AG08396 (cell line): ENCODE data around the gene EFHC1.

ENCODE experiments used
- DNase-seq: peaks from one replicate; pipeline ENCODE4 v3.0.0; 2012; ENCODE audit warnings: low spot score, mixed read lengths

The EFHC1 gene

DNA sequence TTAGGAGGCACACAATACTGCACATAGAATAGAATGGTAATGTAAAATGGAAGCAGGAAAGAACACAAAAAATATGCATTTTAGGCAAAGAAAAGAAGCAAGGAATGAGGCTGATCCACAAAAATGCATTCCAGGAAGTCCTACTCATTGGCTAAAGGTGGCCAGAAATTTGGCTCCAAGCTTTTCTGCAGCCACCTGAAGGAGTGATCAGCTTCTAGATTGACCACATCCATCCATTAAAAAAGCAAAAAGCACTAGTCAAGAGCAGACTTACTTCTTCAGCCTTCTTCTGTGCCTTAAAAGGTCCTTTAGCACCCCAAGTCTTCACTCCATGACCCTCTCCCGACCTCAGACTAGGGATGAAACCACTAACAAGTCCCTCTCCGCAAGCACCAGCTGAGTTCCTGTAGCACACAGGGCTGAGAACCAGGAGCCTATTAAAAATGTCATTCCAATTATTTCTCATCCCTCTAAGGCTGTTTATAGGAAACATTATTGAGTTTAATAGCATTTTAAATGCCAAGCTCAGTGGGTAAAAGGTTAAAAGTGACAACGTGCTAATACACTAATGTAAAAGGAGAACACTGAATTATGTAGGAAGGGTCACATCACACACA lies 120.3 kb downstream of the EFHC1 start:
- no peak for DNase-seq

DNA sequence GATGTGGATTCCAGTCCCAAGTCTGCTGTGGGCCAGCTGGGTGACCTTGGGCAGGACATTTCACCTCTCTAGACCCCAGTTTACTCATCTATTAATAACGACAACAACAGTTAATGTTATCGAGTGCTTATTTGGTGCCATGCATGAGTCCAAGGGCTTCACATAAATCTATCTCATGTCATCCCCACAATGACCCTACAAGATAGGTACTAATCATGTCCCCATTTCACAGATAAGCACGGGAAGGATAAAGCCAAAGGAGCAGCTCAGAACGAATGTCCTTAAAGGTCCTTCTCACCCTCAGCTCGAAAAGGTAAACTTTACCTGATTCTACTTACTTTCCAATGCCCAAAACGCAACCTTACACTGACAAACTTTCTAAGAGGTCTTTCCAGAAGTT lies 121.0 kb downstream of the EFHC1 start:
- DNase-seq, result no peak

DNA sequence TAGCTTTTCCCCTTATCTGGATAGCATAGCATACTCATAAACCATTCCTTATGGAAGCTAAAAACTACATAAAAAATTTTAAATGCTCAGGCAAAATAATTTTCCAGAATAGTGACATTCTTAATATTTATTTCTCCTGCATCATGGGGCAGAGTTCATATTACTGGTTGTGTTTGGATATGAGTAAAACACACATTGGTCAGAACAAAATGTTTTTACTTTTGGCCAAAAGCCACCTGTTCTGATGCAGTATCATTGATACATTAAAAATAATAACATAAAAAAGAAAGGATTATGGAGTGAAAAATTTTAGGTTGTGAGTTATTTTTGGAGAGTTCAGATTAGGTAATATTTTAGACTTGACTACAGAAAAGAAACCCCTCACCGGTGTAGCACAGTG lies 123.1 kb downstream of the EFHC1 start:
- no peak for DNase-seq

DNA sequence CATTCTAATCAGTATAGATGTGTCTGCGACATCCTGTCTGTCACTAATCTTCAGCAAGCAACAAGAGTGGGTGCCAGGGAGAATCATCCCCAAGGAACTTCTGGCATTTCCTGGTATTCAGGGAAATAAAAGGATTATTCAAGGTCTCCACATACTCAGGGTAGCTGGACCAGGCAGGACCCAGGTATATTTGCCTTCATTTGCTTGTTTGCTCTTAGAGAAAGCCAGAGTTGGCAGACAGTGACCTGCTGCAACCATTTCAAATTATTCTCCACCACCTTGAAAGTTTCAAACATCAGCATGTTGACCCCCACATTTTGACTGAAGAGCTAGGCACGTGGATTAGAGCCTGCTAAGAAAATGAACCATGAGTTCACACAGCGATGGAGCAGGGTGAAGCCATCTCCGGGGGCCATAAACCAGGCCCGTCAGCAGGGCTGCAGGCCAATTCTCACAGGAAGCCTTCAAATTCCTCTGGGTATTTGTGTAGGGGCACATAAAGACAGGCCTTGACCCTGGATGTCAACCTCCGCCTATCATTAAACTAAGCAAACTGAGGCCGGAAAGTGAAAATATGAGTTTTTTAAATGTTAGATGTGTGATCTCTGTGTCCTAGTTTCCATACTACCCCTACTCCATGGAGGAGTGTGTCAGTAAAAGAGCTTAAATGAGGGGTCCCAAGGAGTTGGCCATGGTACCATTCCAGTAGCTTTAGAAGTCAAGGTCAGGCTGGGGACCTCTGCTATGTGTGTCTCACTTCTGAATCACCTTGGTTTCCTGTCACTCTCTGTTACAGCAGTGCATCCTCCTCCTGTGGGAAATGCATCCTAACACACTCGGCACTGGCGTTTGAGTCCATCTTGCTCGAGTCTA lies 123.8 kb downstream of the EFHC1 start:
- no peak for DNase-seq

DNA sequence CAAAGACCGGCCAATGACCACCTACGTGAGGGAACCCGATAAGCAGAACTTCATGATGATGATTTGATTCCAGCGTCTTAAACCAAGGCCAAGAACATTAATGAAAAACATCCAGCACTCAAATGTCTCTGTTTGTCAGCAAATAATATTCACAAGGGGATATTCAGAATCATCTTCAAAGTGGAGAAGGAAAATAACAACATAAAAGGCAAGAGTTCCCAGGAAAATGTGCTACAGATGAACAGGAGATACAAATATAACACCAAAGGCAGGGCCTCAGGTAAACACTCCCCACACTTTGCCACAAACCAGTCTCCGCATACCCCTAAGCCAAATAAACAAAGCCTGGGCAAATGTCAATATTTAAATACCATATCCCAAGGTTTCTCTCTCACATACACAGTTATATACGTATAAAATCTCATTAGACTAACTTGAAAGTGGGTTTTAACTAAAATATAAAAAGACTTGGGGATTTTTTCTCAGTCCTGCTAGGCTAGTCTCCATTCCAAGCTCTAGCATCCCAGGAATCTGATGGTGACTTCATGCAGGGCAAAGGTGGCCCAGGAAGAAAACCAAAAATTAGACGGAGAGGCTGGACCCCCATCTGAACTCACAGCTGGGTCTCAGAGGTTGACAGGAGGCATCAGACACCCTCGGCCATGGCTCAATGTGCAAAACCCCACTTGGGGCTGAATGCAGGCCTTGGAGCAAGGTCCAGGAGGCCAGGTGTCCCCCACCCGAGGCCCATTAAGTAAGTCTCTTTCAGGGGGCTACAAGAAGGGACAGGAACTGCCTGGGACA lies 124.7 kb downstream of the EFHC1 start:
- DNase-seq, result no peak

DNA sequence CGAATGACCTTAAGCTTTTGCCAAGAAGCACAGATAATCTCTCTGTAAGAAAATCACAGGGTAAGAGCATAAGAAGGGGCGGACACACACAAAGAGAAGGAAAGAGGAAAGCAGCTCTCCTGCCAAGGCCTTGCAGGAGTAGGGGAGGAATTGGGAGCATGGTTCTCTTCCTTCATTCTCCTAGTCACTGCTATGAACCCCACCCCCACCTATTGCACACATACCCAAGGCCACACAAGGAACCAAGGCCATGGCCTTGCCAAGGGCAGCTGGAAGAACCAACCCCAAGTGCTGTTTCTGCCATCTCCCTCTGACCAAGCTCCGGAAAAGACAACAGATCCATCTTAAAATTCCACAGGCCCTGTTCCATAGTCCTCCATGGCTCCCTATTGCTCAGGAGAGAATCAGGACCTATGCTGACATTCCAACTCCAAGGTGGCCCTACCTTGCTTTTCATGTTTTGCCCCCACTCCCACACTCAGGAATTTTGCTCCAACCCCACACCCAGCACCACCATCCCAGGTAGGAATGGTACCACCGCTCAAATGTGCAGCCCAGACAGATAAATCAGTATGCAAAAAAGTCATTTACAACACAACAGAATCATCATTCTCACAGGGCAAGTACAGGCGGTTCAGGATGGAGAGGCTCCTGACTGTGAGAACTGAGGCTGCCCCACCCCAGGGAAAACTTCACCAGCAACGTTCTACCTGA lies 125.4 kb downstream of the EFHC1 start:
- no peak for DNase-seq

DNA sequence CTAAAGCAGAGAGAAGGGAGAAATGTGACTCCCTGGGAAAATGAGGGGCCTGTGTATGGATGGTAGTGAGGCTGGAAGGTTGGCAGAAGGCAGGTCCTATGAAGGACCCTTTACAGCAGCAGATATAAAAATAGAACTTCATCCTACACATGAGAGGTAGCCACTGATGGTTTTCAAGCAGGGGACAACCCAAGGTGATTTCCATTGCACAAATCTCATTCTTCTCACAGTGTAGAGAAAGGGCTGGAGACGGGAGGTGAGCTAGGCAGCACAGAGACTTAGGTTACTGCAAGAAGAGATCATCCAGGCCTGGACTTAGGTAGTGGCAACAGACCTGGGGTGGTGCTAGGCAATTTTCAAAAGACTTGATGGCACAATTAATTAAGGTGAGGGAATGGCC lies 126.0 kb downstream of the EFHC1 start:
- DNase-seq, result no peak

DNA sequence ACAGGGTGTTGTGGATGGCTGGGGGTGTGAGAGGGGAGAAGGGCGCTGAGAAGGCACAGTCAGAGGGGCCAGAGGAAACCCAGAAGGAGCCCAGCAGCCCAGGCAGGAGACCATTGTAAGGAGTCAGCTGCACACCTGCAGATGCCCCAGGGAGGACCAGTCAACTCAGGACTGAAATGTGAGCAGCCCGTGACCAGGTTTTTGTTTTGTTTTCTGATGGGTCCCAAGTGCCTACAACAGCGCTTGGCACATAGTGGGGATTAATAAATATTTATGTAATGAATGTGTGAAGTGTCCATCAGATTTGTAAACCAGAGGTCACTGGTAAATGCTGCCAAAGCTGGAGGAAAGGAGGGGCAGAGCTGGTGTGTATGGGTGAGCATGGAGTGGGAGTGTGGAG lies 126.5 kb downstream of the EFHC1 start:
- no peak for DNase-seq

DNA sequence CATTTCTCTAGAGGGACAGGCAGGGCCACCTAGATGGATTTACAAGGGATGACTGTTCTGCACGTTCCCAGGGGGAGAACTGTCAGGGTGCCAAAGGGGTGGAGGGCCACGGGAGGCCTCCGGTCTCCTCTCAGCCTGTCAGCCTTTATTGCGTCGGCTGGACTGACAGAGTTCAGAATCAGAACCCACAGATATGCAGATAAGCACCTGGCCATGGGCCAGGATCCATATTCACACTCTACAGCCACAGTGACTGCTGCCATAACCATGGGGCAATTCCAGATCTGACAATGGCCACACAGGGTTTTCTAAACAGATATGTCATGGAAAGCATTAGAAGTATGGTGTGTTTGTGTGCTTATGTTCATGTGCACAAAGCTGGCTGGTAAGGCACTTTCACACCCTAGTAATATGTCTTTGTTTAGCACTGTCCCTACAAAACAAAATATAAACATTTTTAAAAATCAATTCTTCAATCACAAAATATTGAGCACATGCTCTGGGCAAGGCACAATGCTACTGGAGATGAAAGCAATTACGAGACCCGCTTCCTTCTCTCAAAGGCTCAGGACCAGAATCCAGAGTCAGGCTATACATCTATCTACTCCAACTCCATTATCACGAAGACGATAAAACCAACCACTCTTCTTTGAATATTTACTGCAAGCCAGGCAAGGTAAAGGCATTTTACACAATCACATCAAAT lies 127.7 kb downstream of the EFHC1 start:
- DNase-seq, result no peak

DNA sequence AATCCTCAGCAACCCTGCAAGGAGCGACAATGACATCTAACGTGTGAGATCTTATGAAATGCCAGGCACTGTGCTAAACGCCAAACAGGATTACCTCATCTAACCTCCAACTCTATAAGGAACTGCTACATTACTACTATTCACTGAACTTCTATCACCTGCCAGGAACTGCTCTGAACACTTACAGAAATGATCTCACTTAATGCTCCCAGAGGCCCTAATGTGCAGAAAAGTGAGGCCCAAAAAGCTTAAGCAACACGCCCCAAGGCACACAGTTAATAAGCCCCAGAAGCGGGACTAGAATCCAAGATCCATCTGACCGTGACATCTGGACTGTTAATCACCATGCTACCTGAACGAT lies 128.2 kb downstream of the EFHC1 start:
- no peak for DNase-seq

DNA sequence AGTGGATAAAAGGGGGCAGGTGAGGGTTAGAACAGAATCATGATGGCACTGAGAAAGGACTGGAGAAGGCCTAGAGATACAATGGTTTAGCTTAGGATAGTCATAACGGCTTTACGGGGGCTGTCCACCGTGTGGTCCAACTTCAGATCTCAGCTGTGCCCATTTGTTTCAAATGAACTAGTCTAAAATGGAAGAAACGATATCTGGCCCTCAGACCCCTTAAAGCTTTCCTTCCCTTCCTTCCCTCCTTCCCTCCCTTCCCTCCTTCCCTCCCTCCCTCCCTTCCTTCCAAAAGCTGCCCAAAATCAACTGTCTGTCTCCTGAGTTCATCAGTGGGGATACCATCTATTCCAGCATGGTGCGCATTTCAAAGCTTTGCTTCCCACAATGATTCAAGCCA lies 128.9 kb downstream of the EFHC1 start:
- DNase-seq, result no peak

DNA sequence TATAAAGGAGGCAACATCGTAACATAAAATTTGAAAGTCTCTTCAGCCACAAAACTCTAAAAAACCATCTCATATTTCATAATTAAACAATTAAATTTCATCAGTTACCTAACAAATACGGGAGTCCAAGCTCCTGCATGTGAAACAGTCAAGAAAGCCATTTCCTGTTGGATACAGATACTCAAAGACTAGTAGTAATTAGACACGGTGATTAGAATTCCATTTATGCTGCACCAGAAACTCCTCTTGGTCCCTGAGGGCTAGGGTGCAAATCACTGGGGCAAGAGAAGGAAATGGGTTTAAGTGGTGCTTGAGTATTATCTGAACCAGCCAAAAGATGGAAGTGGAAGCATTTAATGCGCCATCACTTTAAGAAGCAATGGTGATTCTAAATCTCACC lies 129.3 kb downstream of the EFHC1 start:
- no peak for DNase-seq

DNA sequence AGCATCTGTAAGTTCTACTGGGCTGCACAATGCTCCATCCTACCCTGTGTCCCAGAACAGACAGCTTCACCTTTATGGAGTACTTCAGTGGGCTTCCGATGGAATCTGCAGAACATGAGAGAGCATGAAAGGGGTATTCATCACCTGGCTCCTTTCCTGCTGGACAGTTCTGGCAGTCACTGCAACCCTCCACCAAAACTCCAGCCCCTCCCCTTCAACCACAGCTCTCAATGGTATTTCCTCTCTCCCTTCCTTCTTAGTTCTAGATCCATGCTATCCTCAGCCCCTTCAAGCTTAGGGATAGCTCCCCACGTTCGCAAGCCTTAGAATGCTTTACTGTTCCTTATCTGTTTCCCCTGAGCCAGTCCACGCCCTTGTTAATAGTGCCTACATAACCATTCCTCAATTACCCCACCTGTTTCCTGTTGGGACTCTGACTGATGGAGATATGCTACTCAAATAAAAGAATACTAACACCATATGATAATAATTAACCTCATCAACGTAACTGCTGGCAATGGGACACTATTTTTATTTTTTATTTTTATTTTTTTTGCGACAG lies 130.0 kb downstream of the EFHC1 start:
- DNase-seq, result no peak

DNA sequence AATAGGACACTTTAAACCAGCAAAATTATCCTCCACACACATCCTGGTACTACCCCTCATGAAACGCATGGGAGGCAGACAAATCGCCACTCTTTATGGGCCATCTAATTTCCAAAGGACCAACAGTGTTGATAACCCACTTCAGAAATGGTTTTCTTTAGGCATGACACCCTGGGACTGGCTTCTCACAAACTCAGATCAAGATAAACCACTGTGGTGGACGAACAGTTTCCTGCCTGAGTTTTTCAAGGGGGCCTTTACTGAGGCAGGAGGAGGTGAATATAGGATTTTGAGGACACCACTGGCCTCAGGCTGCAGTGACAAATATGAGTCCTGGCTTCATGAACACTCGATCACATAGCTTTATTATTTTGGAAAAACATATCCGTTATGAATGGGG lies 130.7 kb downstream of the EFHC1 start:
- no peak for DNase-seq

DNA sequence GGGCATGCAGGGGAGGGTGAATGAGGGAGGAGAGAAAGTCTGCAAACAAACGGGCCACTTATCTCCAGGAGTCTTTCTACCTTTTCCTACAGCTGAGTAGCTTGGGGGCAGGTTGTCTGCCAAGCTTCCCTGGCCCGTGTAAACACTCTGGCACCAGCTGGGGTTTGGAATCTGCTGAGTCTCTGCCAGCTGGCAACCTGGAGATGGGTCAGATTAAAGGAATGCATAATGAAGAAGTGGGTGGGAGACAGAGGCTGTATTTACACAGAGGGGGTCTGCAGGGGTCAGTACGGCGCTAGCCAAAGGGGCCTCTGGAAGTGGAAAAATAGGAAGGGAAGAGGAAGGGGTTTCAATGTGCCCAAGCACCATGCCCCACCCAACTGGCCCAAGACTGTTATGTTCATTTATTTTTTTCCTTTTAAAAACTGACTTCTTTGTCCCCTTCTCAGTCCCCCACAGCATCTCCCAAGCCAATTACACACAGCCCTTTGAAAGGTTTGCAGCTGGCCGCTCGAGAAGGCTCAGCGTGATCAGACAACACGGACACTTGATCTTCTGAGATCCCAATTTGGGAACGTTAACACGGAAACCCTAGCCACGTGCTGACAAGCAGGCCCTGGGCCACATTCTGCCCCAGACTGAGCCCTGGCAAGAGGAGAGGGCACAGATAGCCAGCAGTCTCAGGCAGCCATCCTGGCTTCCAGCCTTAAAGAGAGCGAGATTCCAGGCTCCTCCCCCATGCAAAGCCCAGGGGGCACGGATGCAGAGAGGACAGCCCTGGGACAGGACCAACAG lies 131.5 kb downstream of the EFHC1 start:
- DNase-seq, result peak; percentile 74

DNA sequence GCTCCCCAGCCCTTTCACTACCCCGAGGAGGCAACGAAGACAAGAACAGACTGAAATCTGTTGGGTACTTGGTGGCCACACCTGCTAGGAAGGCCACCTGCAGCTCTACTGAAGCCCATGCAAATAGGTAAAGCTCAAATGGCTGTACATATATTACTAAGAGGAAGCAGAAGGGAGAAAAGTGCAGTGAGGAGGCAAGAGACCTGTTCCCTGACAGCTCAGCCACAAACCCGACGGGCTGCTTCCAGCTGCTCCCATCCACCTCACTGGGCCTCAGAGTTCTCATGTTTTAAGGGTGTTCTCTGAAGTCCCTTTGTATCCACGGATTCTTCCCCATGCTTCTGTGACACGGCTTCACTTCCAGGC lies 132.1 kb downstream of the EFHC1 start:
- no peak for DNase-seq

DNA sequence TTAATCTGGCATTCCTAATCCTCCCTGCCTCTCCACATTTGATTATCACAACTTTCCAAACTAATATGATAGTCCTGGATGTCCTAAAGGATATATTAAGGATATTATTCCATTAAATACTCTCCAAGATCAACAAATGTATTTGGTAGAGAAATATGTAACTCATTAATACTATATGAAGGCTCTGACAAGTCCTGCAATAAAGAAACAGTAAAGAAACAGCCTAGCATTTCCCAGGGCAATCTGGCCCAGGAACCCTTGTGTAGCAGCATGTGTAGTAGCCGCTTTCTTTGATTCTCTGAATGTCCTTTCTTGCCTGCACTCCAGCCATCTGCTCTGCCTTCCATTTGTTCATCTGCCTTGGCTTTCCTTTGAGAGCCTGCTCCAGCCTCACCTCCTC lies 133.0 kb downstream of the EFHC1 start:
- no peak for DNase-seq

DNA sequence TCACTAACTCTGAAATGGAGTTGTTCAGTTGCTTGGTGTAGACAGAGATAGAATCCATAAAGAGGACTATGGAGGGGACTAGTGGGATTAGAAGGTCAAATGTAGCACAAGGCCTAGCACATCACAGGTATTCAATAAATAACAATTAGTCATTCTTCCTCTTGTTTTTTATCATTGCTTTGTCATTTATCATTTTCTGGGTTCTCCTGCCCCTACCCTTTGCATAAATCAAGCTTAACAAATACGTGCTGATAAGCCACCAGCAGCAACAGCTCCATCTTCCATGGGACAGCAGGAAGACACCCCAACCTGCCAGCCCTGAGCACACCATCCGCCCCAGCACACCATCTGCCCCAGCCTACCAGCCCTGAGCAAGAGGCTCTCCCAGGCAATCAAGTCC lies 133.6 kb downstream of the EFHC1 start:
- DNase-seq, result no peak

DNA sequence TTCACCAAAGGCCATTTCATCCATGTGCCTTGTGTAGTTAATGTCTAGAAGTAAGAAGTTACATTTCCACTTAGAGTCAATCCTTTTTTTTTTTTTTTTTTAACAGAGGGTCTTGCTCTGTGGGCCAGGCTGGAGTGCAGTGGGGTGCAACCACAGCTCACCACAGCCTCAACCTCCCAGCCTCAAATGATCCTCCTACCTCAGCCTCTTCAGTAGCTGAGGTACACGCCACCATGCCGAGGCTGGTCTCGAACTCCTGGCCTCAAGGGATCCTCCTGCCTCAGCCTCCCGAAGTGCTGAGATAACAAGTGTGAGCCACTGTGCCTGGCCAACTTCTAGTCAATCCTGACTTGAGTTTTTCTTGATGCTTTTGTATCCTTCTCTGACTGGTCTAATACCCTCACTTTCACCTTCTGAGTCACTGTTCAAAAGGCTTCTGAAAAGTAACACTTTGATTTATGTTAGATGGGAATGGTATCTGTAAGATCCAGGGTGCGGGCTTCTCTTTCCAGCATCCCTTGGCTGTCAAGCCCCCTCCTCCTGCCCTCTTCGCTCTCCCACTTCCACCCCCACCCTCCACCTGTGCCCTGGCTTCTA lies 134.6 kb downstream of the EFHC1 start:
- no peak for DNase-seq

DNA sequence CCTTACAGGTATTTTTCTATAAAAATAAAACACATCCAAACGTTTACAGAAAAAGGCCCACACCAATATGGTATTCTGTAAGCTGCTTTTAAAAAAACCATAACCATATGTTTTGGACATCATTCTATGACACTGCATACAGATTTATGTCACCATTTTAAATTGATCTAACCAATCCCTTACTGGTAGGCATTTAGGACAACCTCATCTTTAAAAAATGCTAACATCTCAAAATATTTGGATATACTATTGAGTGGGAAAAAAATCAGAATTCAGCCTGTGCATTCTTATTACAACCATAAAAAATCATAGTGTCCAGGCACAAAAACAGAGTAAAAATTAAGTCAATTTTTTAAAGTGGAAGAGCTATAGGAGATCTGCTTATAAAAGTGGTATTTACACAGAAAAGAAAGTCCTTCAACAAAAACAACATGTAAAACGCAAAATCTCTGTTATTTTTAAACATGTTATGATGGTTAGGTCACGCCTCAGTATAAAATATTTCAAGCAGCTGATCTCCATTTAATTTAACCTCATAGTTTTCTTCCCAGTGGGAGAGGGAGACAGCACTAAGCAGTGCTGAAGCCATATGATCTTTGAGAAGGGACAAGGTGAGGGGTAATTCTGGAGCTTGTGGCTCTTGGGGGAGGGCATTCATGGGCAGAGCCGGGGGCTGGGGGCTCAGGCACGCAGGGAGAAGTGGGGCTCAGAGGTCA lies 135.5 kb downstream of the EFHC1 start:
- DNase-seq, result no peak
